ENCODE measurements around the gene SIK3. TPM values are rescaled to one million over a fixed set of nuclear protein-coding genes. Genes with fewer than 3 reads are reported as not detected.

The SIK3 gene
- total RNA-seq, 2 donors from 2014 or later = 37.2 to 43.5 TPM

GRCh38 chr11:117096201-117096991, 1.8 kb downstream of the SIK3 start:
- H3K4me3 ChIP-seq (ENCODE audit: low read length) = peak overlapping the region; percentile 97
- H3K27ac Mint-ChIP-seq = peak overlapping the region; percentile 86

DNA sequence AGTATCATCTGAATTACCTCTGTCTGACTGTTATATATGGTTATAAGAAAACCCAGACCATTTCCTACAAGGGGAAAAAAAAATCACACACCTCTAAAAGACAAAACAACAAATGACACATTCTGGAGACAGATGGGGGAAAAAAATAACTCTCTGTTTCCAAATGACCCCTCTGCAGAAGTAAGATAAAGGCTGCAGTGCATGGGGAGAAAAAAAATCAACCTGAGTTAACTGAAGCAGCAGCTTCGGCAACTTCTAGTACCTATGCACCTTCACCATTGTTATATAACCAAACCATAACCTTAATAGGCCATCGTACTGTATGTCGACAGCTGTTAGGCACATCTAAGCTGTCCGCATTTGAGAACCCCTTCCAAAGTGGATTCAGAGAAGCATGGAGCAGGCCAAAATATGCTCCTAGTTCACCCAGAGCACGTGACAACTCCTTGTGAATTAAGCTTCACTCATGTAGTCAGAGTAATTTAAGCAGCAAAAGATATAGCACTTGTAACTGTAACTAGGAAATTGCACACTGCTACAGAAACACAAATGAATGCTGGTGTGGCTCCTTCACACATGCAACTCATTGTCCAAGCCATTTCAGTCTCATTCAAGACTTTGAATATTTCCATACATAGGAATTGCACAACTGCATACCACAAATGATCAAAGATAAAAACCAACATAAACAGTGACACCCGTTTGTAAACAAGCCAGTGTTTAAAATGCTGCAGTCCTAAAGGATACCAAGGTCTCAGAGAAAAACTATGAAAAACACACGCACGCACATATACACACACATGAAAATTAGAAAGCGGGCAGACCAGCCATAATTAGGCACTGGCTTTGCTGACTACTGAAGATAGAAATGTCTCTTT, 2.7 kb downstream of the SIK3 start:
- no peaks in the 10 kb centered on the region for H3K27me3 ChIP-seq (ENCODE audit: control insufficient read depth, insufficient read depth, low read length, poor library complexity, severe bottlenecking)
- H3K9ac ChIP-seq (ENCODE audit: extremely low read depth, low read length, poor library complexity, severe bottlenecking) = peak overlapping the region; percentile 0
- Mint-ChIP-seq H3K36me3 (ENCODE audit: low read depth) (peaks cover 13% of the 10 kb centered on the region), H3K27ac (peak overlapping the region; percentile 86), H3K27me3 (ENCODE audit: insufficient read depth) (no peaks in the 10 kb centered on the region), H3K4me1 (peaks cover 40% of the 10 kb centered on the region), H3K4me3 (peak overlapping the region; percentile 98), H3K9me3 (peaks cover 3% of the 10 kb centered on the region)
- WGBS, 2 experiments (ENCODE audit: insufficient coverage in 1 of 2, insufficient read length in 1 of 2) = 79 to 94% methylated on average over 8 to 9 of the region's 9 CpGs
- H3K9me3 ChIP-seq (ENCODE audit: control insufficient read depth, low read length) = peaks cover 8% of the 10 kb centered on the region
- TF ChIP-seq, protein P1, sequence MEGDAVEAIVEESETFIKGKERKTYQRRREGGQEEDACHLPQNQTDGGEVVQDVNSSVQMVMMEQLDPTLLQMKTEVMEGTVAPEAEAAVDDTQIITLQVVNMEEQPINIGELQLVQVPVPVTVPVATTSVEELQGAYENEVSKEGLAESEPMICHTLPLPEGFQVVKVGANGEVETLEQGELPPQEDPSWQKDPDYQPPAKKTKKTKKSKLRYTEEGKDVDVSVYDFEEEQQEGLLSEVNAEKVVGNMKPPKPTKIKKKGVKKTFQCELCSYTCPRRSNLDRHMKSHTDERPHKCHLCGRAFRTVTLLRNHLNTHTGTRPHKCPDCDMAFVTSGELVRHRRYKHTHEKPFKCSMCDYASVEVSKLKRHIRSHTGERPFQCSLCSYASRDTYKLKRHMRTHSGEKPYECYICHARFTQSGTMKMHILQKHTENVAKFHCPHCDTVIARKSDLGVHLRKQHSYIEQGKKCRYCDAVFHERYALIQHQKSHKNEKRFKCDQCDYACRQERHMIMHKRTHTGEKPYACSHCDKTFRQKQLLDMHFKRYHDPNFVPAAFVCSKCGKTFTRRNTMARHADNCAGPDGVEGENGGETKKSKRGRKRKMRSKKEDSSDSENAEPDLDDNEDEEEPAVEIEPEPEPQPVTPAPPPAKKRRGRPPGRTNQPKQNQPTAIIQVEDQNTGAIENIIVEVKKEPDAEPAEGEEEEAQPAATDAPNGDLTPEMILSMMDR (conservative IDR thresholded peaks at IDR 0.05) = no peak
- H3K36me3 ChIP-seq (ENCODE audit: control insufficient read depth, insufficient read depth, low read length) = peaks cover 23% of the 10 kb centered on the region
- no peak overlapping the region for H3K27ac ChIP-seq (ENCODE audit: low read depth, low read length)
- no peak for DNase-seq
- H3K4me1 ChIP-seq (ENCODE audit: control insufficient read depth, insufficient read depth, low read length) = peaks cover 8% of the 10 kb centered on the region
- peak overlapping the region; percentile 97 for H3K4me3 ChIP-seq (ENCODE audit: low read length)

More at GRCh38 chr11:117096201-117096991, 1.8 kb downstream of the SIK3 start:
- Histone ChIP-seq H3K36me3 (ENCODE audit: control insufficient read depth, insufficient read depth, low read length) (peaks cover 22% of the 10 kb centered on the region), H3K4me1 (ENCODE audit: control insufficient read depth, insufficient read depth, low read length) (peaks cover 10% of the 10 kb centered on the region), H3K9me3 (ENCODE audit: control insufficient read depth, low read length) (peaks cover 8% of the 10 kb centered on the region), H3K27ac (ENCODE audit: low read depth, low read length) (no peak overlapping the region), H3K27me3 (ENCODE audit: control insufficient read depth, insufficient read depth, low read length, poor library complexity, severe bottlenecking) (no peaks in the 10 kb centered on the region), H3K9ac (ENCODE audit: extremely low read depth, low read length, poor library complexity, severe bottlenecking) (peak overlapping the region; percentile 91)
- Mint-ChIP-seq H3K9me3 (peaks cover 3% of the 10 kb centered on the region), H3K27me3 (ENCODE audit: insufficient read depth) (no peaks in the 10 kb centered on the region), H3K4me3 (peak overlapping the region; percentile 98), H3K4me1 (peaks cover 48% of the 10 kb centered on the region), H3K36me3 (ENCODE audit: low read depth) (peaks cover 13% of the 10 kb centered on the region)
- DNase-seq = peak; percentile 78
- WGBS, 2 experiments (ENCODE audit: insufficient coverage in 1 of 2, insufficient read length in 1 of 2) = 50 to 53% methylated on average over 3 to 6 of the region's 6 CpGs
- TF ChIP-seq, protein P1 (conservative IDR thresholded peaks at IDR 0.05) = peak; percentile 47

GRCh38 chr11:117094776-117095175, 3.5 kb downstream of the SIK3 start:
- Mint-ChIP-seq H3K4me1 (peaks cover 37% of the 10 kb centered on the region), H3K27me3 (ENCODE audit: insufficient read depth) (no peaks in the 10 kb centered on the region), H3K4me3 (no peak overlapping the region), H3K36me3 (ENCODE audit: low read depth) (peaks cover 14% of the 10 kb centered on the region), H3K9me3 (peaks cover 3% of the 10 kb centered on the region), H3K27ac (no peak overlapping the region)
- DNase-seq = no peak
- H3K27me3 ChIP-seq (ENCODE audit: control insufficient read depth, insufficient read depth, low read length, poor library complexity, severe bottlenecking) = no peaks in the 10 kb centered on the region
- TF ChIP-seq, protein P1 (conservative IDR thresholded peaks at IDR 0.05) = no peak
- no peak overlapping the region for H3K9ac ChIP-seq (ENCODE audit: extremely low read depth, low read length, poor library complexity, severe bottlenecking)
- peaks cover 8% of the 10 kb centered on the region for H3K4me1 ChIP-seq (ENCODE audit: control insufficient read depth, insufficient read depth, low read length)
- WGBS, 2 experiments (ENCODE audit: insufficient coverage in 1 of 2, insufficient read length in 1 of 2) = 62 to 79% methylated on average over 4 of the region's 4 CpGs
- peaks cover 8% of the 10 kb centered on the region for H3K9me3 ChIP-seq (ENCODE audit: control insufficient read depth, low read length)
- H3K27ac ChIP-seq (ENCODE audit: low read depth, low read length) = no peak overlapping the region
- H3K36me3 ChIP-seq (ENCODE audit: control insufficient read depth, insufficient read depth, low read length) = peaks cover 23% of the 10 kb centered on the region
- peak overlapping the region; percentile 97 for H3K4me3 ChIP-seq (ENCODE audit: low read length)
